SK-N-SH (cell line): ENCODE data around the gene HOMER1.

Experiments
- EP300 ChIP-seq, 2 experiments: IDR thresholded peaks; 2 replicates each; pipeline versions ENCODE4 v1.4.0 to v1.6.1; 2012; ENCODE audit warnings: borderline replicate concordance in 1 of 2, low read depth in 1 of 2, low read length in 1 of 2
- EZH2phosphoT487 ChIP-seq: fragments of 200-600 bp; sonication (generic); IDR thresholded peaks from 2 replicates; pipeline ENCODE4 v1.6.1; 2017; ENCODE audit warnings: low read depth, mixed run types, mild to moderate bottlenecking, antibody characterized with exemption, moderate library complexity, borderline replicate concordance
- GABPA ChIP-seq: IDR thresholded peaks from 2 replicates; pipeline ENCODE4 v1.4.0; 2012; ENCODE audit warnings: low read depth, mild to moderate bottlenecking
- MXI1 ChIP-seq: IDR thresholded peaks from 2 replicates; pipeline ENCODE4 v1.6.1; 2012; ENCODE audit warnings: mild to moderate bottlenecking, low read depth, low read length, improper control_type of control experiment
- NFIC ChIP-seq: IDR thresholded peaks from 2 replicates; pipeline ENCODE4 v1.4.0; 2012; ENCODE audit warnings: borderline replicate concordance
- POLR2AphosphoS5 ChIP-seq: IDR thresholded peaks from 2 replicates; pipeline ENCODE4 v1.6.1; 2012; ENCODE audit warnings: low read depth, low read length
- RCOR1 ChIP-seq: fragments of 150-350 bp; IDR thresholded peaks from 2 replicates; pipeline ENCODE4 v1.6.1; 2017; ENCODE audit warnings: antibody characterized with exemption, low read length
- RXRA ChIP-seq: IDR thresholded peaks from 2 replicates; pipeline ENCODE4 v1.4.0; 2012; ENCODE audit warnings: low read depth, mild to moderate bottlenecking, borderline replicate concordance
- TAF1 ChIP-seq: IDR thresholded peaks from 2 replicates; pipeline ENCODE4 v1.6.1; 2012; ENCODE audit warnings: low read depth, mild to moderate bottlenecking, low read length, moderate library complexity, borderline replicate concordance
- TEAD4 ChIP-seq: IDR thresholded peaks from 2 replicates; pipeline ENCODE4 v1.4.0; 2012; ENCODE audit warnings: mild to moderate bottlenecking, borderline replicate concordance; ENCODE audit not compliant: insufficient read depth
- YY1 ChIP-seq: IDR thresholded peaks from 2 replicates; pipeline ENCODE4 v1.4.0; 2012; ENCODE audit warnings: low read depth, mild to moderate bottlenecking
- TF ChIP-seq, protein P1 (sequence below): fragments of 200-600 bp; sonication (generic); IDR thresholded peaks from 2 replicates; pipeline ENCODE4 v1.6.1; 2017; ENCODE audit warnings: antibody characterized with exemption, mild to moderate bottlenecking, moderate library complexity
- TF ChIP-seq, protein P2 (sequence below): IDR thresholded peaks from 2 replicates; pipeline ENCODE4 v1.4.0; 2012; ENCODE audit warnings: low read depth, borderline replicate concordance

DNA sequence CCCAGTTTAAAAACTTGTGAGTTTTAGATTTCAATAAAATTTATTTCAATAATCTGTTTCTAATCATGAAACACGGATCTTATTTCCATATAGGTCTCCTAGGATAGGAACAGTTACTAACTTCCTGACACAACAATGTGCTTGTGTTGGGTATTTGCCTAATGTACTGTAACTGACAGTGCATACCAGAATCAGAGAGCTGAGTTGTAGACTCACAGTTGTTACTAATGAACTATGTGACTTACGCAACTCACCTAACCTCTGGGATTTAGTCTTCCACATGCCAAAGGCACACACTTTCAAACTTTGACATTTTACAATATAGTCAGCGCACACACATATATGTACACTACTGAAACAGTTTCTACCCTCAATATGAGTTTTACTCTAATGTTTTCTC lies 77.7 kb downstream of the HOMER1 start:
- TF ChIP-seq, protein P1, sequence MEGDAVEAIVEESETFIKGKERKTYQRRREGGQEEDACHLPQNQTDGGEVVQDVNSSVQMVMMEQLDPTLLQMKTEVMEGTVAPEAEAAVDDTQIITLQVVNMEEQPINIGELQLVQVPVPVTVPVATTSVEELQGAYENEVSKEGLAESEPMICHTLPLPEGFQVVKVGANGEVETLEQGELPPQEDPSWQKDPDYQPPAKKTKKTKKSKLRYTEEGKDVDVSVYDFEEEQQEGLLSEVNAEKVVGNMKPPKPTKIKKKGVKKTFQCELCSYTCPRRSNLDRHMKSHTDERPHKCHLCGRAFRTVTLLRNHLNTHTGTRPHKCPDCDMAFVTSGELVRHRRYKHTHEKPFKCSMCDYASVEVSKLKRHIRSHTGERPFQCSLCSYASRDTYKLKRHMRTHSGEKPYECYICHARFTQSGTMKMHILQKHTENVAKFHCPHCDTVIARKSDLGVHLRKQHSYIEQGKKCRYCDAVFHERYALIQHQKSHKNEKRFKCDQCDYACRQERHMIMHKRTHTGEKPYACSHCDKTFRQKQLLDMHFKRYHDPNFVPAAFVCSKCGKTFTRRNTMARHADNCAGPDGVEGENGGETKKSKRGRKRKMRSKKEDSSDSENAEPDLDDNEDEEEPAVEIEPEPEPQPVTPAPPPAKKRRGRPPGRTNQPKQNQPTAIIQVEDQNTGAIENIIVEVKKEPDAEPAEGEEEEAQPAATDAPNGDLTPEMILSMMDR: no peak
- TF ChIP-seq RXRA: no peak
- no peak for TF ChIP-seq MXI1
- no peak for TF ChIP-seq TAF1
- TF ChIP-seq EZH2phosphoT487: no peak
- no peak for TF ChIP-seq POLR2AphosphoS5
- TF ChIP-seq RCOR1: no peak
- TF ChIP-seq YY1: no peak
- TF ChIP-seq GABPA: no peak
- no peak for TF ChIP-seq NFIC
- TF ChIP-seq EP300 (IDR thresholded peaks at IDR 0.05; ENCODE audit: borderline replicate concordance in 1 of 2, low read depth in 1 of 2, low read length in 1 of 2): no peak
- TF ChIP-seq TEAD4: no peak
- TF ChIP-seq, protein P2, sequence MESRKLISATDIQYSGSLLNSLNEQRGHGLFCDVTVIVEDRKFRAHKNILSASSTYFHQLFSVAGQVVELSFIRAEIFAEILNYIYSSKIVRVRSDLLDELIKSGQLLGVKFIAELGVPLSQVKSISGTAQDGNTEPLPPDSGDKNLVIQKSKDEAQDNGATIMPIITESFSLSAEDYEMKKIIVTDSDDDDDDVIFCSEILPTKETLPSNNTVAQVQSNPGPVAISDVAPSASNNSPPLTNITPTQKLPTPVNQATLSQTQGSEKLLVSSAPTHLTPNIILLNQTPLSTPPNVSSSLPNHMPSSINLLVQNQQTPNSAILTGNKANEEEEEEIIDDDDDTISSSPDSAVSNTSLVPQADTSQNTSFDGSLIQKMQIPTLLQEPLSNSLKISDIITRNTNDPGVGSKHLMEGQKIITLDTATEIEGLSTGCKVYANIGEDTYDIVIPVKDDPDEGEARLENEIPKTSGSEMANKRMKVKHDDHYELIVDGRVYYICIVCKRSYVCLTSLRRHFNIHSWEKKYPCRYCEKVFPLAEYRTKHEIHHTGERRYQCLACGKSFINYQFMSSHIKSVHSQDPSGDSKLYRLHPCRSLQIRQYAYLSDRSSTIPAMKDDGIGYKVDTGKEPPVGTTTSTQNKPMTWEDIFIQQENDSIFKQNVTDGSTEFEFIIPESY: no peak
